ENCODE results near the gene ARID5A. TPM values are rescaled to one million over a fixed set of nuclear protein-coding genes. Genes with fewer than 3 reads are reported as not detected.

Gene ARID5A
- polyA plus RNA-seq, 6 donors from 2014 or later = 20.8 to 45.9 (median 28.5) TPM

DNA sequence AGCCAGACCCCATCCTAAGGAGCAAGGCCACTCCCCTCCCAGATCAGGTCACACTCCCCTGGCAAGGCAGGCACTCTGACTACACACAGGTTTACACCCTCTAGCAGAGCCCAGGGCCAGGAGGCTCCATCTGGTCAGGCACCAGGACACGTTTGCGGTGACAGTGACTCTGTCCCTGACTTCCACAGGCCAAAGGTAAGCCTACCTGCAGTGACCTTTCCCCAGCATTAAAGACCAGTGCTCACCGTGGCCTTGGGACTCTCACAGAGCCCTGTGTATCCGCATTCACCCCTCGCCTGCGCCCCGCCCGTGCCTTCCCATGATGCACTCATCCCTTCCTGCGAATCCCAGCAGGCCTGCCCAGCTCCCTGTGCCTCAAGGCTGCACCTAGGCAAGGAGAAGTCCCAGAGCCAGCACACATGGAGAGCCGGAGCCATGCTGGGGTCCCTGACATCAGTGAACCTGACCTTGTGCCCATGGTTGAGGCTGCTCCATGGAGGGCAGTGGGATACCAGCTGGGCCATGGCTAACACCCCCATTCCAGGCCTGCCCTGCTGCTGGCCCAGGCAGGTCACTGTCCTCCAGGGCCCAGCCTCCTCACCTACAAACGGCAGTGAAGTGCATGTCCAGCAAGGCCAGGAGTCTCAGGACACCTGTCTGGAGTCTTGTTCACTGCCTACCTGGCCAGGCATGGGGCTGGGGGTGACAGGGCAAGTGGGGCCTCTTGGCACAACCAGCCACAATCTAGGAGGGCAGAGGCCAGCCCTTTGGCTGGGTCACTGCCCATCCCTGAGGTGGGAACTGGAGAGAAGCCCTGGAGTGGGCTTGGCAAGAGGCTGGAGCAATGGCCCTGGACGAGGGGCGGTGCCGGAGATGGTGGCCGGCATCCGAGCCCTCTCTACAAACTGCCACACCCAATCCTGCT lies 34.4 kb upstream of the ARID5A start:
- no peak for DNase-seq
- peak overlapping the region in 1 of 8 donors; percentile 35 for H3K4me3 Mint-ChIP-seq
- no peaks in the 10 kb centered on the region for H3K36me3 Mint-ChIP-seq
- peak overlapping the region in 1 of 6 donors; percentile 28 for H3K27ac Mint-ChIP-seq
- H3K27me3 Mint-ChIP-seq = peaks cover 8 to 11% (median 9%) of the 10 kb centered on the region in 3 donors
- H3K9me3 Mint-ChIP-seq = no peaks in the 10 kb centered on the region
- H3K4me1 Mint-ChIP-seq = peaks cover 3 to 14% (median 14%) of the 10 kb centered on the region in 3 donors
- ATAC-seq (ENCODE audit: low read depth in 2 of 2) = no peak

DNA sequence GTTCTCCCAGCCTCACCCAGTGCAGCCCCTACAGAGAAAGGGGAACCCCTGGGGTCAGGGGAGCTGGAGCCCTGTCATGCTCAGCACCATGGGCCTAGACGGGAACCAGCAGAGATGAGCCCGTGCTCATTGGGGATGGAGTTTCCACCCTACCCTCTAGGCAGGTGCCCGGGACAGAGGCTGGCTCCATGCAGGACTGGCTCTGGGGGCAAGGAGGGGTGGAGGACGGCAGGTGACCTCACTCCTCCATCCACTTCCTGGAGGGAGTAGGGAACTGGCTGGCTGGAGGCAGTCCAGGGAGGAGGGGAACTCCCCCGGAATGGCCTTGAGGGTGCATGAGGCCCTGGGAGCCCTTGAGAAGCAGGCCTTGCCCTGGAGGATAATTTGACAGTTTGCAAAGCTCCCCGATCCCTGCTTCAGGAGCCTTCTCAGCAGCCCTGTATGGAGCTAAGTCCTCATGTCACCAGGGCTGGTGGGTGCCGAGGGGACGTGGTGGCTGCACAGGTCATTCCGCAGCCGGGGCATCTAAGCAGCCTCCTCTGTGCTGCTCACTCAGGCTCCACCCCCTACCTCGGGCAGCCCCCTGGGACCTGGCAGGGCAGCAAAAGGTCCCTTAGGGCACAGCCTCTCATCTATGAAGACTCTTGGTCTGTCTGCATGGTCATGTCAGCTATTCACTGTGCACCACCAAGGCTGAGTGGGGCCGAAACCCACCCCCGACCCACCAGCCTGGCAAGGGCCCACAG lies 33.5 kb upstream of the ARID5A start:
- Mint-ChIP-seq H3K4me3 (no peak overlapping the region), H3K27me3 (peaks cover 4 to 9% (median 8%) of the 10 kb centered on the region in 3 donors), H3K36me3 (no peaks in the 10 kb centered on the region), H3K4me1 (peaks cover 3 to 18% (median 14%) of the 10 kb centered on the region in 3 donors), H3K9me3 (no peaks in the 10 kb centered on the region), H3K27ac (no peak overlapping the region)
- DNase-seq (no peak), ATAC-seq (ENCODE audit: low read depth in 2 of 2) (no peak)

DNA sequence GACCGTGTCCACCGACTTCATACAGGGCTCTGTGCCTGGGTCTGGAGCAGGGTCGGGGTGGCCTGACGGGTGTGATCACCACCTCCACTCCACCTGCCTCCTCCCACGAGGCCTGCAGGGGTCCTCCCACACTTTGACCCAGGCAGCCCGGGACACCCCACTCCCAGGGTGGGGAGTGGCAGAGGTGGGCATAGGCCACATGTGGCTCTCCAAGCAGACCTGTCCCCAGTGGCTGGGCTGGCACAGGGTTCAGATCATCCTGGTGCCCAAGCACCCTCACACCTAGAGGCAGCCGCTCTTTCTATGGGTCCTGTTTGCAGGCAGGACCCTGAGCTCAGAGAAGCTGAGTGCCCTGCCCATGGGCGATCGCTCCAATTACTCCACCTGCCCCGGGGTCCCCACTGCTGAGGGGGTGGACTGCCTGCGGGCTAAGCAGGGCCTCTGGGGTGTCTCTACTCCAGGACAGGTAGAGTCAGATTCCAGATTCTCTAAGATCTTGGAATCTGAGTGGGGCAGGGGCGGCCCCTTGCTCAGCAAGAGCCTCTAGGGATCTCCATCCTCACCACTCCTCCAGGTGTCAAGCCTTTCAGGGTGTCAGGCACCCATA lies 32.8 kb upstream of the ARID5A start:
- ATAC-seq (ENCODE audit: low read depth in 2 of 2) = no peak
- H3K4me3 Mint-ChIP-seq = no peak overlapping the region
- no peak for DNase-seq
- H3K27me3 Mint-ChIP-seq = peaks cover 4 to 9% (median 8%) of the 10 kb centered on the region in 3 donors
- H3K27ac Mint-ChIP-seq = no peak overlapping the region
- peaks cover 3 to 18% (median 17%) of the 10 kb centered on the region in 3 donors for H3K4me1 Mint-ChIP-seq
- no peaks in the 10 kb centered on the region for H3K9me3 Mint-ChIP-seq
- H3K36me3 Mint-ChIP-seq = no peaks in the 10 kb centered on the region

DNA sequence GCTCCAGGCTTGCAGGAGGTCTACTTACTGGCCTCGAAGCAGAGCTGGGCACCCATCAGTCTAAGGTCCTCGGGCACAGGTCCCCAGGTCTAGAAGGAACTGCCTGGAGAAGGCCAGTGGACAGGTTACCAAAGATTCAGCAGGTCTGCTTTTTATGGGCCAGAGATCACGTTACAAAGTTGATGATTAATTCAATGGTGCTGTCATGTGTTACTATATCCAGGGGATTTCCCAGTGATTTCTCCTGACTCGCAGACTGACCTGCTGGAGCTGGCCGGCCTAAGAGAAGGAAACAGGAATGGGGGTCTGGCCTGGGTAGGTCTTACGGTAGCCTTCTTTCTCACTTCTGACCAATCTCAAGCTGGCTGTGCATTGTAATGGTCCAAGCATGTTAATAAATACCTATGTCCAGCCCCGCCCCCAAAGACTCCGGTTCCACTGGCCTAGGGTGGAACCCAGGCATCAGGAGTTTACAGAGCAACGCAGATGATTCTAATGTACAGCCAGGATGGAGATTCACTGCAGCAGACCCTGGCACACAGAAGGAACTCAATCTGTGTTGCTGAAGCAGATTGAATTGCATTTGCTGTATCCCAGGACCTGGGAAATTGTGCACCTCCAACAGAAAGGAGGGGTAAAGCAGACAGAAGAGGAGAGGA lies 31.2 kb upstream of the ARID5A start, which contains the start of gene NEURL3:
NEURL3 (minus strand) TSS at position 127 of the 659 bp plus-strand sequence; CDS start at position 56, 71 bp downstream.
- H3K4me1 Mint-ChIP-seq = peaks cover 13 to 31% (median 29%) of the 10 kb centered on the region in 3 donors
- no peak within 1 kb of the TSS for H3K27ac Mint-ChIP-seq
- no peak within 1 kb of the TSS for H3K4me3 Mint-ChIP-seq
- H3K9me3 Mint-ChIP-seq = no peaks in the 10 kb centered on the region
- no peaks in the 10 kb centered on the region for H3K36me3 Mint-ChIP-seq
- no peak for ATAC-seq (ENCODE audit: low read depth in 2 of 2)
- no peak for DNase-seq
- H3K27me3 Mint-ChIP-seq = peaks cover 14 to 24% (median 16%) of the 10 kb centered on the region in 3 donors

DNA sequence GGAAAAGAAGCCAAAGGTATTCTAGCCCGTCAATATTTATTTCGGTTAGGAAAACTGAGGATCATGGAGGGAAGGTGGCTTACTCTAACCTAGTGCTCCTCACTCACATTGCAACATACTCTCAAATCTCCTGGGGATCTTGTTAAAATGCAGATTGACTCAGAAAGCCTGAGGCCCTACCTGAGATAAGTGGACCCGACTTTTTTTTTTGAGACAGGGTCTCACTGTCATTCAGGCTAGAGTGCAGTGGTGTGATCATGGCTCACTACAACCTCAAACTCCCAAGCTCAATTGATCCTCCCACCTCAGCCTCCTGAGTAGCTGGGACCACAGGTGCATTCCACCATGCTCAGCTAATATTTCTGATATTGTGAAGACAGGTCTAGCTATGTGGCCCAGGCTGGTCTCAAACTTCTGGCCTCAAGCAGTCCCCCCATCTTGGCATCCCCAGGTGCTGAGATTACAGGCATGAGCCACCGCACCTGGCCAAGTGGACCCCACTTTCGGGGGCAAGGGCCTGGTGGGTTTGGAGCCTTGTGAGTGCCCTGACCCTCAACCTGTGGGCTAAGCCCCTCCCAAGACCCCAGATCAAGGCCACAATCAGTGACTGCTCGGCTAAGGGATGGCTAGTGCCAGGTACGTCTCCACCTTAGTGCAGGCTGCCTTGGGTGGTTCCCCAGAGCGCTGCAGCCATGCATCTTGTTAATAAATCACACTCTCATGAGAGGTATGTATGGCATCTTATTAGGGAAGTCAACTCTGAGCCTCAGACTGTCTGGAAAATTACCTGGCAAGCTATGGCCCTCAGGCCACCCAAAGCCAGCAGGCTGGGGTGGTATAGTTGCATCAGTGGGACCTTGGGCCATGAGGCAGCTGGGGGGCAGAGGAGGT lies 30.3 kb upstream of the ARID5A start:
- no peak for ATAC-seq (ENCODE audit: low read depth in 2 of 2)
- no peak for DNase-seq
- H3K27ac Mint-ChIP-seq = no peak overlapping the region
- peaks cover 20 to 33% (median 25%) of the 10 kb centered on the region in 3 donors for H3K27me3 Mint-ChIP-seq
- H3K4me1 Mint-ChIP-seq = peaks cover 13 to 28% (median 25%) of the 10 kb centered on the region in 3 donors
- H3K36me3 Mint-ChIP-seq = no peaks in the 10 kb centered on the region
- no peaks in the 10 kb centered on the region for H3K9me3 Mint-ChIP-seq
- H3K4me3 Mint-ChIP-seq = peak overlapping the region in 1 of 8 donors; percentile 59

DNA sequence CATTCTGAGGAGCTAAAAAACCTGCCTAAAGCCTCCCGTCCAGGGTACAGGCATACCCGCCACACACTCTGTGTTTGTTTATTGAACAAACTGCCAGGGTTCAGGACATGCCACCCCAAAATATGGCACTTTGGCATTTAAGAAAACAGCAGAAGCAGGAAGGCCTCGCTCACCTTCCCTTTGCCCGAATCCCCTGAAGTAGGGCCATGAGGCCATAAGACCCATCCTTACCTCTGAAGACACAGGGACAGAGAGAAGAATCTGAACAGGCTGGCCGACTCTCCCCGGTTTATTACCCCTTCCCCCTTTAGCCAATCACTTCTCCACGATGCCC lies 29.7 kb upstream of the ARID5A start:
- DNase-seq = no peak
- Mint-ChIP-seq H3K4me1 (peaks cover 13 to 22% (median 20%) of the 10 kb centered on the region in 3 donors), H3K9me3 (no peaks in the 10 kb centered on the region), H3K36me3 (no peaks in the 10 kb centered on the region), H3K27ac (no peak overlapping the region), H3K4me3 (peak overlapping the region in 1 of 8 donors; percentile 59), H3K27me3 (peaks cover 23 to 33% (median 27%) of the 10 kb centered on the region in 3 donors)
- ATAC-seq (ENCODE audit: low read depth in 2 of 2) = no peak

DNA sequence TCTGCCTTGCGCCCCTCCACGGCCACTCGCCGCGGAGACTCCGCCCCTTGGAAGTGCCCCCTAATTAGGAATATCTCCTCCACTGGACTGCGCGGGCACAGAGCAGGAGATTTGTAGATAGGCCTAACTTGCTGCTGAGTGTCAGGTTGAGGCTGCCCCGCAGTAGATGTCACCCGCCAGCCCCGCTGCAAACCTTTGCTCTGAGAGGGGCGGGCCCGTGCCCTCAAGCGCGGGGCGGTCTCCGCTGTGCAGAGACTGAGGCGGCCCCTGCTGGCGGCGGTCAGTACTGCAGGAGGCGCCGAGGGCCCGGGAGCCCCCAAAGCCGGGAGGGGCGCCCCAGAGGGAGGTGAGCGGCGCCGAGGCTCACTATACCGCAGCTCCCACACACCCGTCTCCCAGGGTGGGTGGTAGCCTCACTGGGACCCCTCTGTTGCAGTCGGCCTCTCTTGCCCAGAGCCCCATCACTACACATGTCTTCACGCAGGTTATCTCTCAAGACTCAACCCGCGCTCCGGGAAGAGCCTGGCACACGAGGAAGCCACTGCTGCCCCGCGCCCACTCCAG lies 28.5 kb upstream of the ARID5A start:
- H3K27ac Mint-ChIP-seq = no peak overlapping the region
- peaks cover 10 to 17% (median 14%) of the 10 kb centered on the region in 3 donors for H3K4me1 Mint-ChIP-seq

DNA sequence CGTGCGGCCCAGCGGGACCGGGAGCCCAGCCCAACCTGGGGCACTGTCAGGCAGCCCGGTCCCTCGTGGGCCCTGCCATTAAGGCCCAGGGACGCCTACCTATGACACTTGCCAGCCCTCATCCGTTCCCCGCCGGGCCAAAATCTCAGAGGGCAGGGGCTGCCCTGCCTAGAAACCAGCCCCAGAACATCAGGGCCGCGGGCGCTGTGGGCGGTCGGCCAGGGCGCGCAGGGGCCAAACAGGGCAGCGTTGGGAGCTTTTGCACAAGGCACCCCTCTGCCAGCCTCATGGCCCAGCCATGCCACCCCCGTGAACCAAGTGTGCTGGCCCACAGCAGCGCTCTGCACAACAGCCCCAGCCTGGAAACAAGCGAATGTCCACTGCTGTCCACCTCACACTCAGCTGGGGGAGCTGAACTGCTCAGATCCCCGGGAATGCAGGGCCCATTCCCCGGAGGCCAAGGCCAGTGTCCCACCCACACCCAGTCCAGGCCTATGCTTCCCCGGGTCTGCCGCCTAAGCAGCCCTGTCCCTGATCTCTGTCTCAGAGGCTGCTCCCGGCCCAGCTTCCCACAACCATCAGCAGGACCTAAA lies 27.9 kb upstream of the ARID5A start:
- Mint-ChIP-seq H3K9me3 (no peaks in the 10 kb centered on the region), H3K27me3 (peaks cover 23 to 33% (median 27%) of the 10 kb centered on the region in 3 donors), H3K27ac (no peak overlapping the region), H3K4me1 (peaks cover 10 to 17% (median 14%) of the 10 kb centered on the region in 3 donors), H3K4me3 (peak overlapping the region in 2 of 8 donors; percentile 32 to 68), H3K36me3 (no peaks in the 10 kb centered on the region)
- no peak for ATAC-seq (ENCODE audit: low read depth in 2 of 2)
- no peak for DNase-seq

More for the DNA sequence above, 28.5 kb upstream of the ARID5A start:
- DNase-seq (peak; percentile 88), ATAC-seq (ENCODE audit: low read depth in 2 of 2) (peak; percentile 95)
- peaks cover 23 to 33% (median 27%) of the 10 kb centered on the region in 3 donors for H3K27me3 Mint-ChIP-seq
- H3K4me3 Mint-ChIP-seq = peak overlapping the region in 7 of 8 donors; percentile 58 to 87 (median 77)
- no peaks in the 10 kb centered on the region for H3K36me3 Mint-ChIP-seq
- H3K9me3 Mint-ChIP-seq = no peaks in the 10 kb centered on the region

DNA sequence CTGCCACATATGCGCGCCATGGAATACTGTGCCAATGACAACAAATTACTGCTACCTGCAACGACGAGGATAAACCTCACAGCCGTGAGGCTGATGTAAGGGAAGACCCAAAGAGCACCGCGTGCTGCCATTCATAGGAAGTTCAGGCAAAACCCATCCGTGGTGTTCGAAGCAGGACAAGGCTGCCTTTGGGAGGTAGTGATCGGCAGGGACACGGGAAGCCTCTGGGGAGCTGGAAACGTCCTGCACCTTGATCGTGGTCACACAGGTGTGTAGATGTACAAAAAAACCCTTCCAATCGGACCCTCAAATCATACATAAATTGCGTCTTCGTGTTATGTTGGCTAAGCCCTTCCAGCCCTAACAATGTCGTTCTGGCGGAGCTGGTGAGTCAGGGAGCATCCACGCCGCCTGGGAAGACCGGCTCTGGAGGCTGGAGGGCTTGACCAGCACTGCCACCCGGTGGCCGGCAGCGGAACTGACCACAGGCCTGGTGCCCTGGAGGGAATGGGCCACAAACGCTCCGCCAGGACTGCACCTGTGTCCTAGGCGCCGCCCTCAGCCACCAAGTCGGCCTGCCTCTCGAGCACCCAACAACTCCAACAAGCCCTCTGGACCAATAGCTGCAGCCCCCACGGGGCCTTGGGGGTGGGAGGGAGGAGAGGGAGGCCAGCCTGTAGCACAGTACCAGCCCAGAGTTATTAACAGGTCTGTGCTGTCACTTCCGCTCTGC lies 27.3 kb upstream of the ARID5A start:
- ATAC-seq (ENCODE audit: low read depth in 2 of 2) (peak; percentile 32 to 33), DNase-seq (peak; percentile 44)
- peaks cover 10 to 17% (median 14%) of the 10 kb centered on the region in 3 donors for H3K4me1 Mint-ChIP-seq
- no peaks in the 10 kb centered on the region for H3K36me3 Mint-ChIP-seq
- H3K4me3 Mint-ChIP-seq = peak overlapping the region in 3 of 8 donors; percentile 32 to 68 (median 36)
- no peaks in the 10 kb centered on the region for H3K9me3 Mint-ChIP-seq
- peaks cover 23 to 33% (median 27%) of the 10 kb centered on the region in 3 donors for H3K27me3 Mint-ChIP-seq
- peak overlapping the region in 1 of 6 donors; percentile 32 for H3K27ac Mint-ChIP-seq

DNA sequence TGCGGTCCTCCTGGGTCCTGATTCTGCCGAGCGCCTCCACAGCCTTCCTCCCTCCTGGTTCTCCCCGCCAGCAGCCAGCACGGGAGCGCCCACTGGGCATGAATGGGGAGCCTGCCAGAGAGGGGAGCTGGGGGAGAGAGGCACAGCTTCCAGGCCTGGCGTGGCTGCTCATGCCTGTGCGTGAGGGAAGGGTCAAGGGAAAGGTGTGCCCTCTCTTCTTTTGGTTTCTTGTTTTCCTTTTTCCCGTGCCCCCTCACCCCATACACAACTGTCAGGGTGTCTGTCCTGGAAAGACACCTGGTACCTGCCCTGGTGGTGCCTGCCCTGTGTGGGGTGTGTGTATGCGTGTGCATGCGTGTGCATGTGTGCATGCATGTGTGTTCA lies 26.7 kb upstream of the ARID5A start:
- Mint-ChIP-seq H3K4me3 (peak overlapping the region in 3 of 8 donors; percentile 5 to 45 (median 32)), H3K27ac (peak overlapping the region in 1 of 6 donors; percentile 32), H3K36me3 (no peaks in the 10 kb centered on the region), H3K4me1 (peaks cover 10 to 17% (median 14%) of the 10 kb centered on the region in 3 donors), H3K27me3 (peaks cover 23 to 33% (median 27%) of the 10 kb centered on the region in 3 donors), H3K9me3 (no peaks in the 10 kb centered on the region)
- DNase-seq (no peak), ATAC-seq (ENCODE audit: low read depth in 2 of 2) (no peak)

All from naive B cell (primary cell).